Measurements from ENCODE around the gene PREX1. TPM values are rescaled to one million over a fixed set of nuclear protein-coding genes. Genes with fewer than 3 reads are reported as not detected.
A peak's percentile ranks its signal among the peaks of the same experiment; 100 is the strongest.

The PREX1 gene
- polyA plus RNA-seq, 4 donors = 14.1 to 16.7 (median 15.3) TPM

- DNase-seq (ENCODE audit: low read depth in 4 of 4, low spot score in 3 of 4) = no peak
Observed at GRCh38 chr20:48629960-48630315, 197.9 kb downstream of the PREX1 start.

DNA sequence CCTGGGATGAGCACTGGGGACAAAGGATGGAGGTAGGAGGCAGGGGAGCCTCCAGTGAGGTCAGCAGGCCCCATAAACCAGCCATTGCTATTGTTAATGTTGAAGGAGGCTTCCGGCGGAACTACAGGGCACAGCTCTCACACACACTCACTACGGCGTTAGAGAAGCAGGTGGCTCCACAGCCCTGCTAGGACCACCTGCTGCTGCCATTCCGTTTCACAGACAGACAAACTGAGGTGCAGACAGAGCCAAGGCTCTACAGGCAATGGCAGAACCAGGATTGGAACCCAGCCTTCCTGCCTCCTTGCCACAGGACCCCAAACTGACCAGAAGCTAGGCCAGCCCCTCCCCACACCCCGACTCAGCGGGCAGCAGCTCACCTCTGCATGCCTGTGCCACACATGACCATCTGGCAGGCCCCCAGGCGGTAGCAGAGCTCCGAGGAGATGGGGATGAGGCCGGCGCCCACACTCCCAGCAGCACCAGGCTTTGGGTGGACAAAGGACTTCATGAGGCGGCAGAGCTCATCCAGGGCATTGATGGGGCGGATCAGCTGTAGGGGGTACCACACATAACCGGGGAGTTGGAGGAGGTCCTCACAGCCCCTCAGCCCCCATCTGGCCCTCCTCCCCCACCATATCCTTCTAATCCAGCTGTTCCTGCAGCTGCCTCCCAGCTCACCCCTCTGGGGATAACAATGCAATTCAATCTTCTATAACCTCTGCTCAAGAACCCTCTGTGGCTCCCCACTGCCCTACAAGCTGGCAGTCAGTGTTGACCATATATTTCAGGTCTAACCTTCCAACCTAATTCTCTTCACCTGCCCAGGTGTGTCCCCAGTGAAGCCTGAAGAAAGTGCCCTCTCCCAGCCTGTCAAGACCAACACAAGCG lies 198.5 kb downstream of the PREX1 start:
- DNase-seq (ENCODE audit: low read depth in 4 of 4, low spot score in 3 of 4) = no peak

GRCh38 chr20:48627737-48628128 lies 200.1 kb downstream of the PREX1 start:
- DNase-seq (ENCODE audit: low read depth in 4 of 4, low spot score in 3 of 4) = no peak

GRCh38 chr20:48626938-48627736 lies 200.7 kb downstream of the PREX1 start:
- DNase-seq (ENCODE audit: low read depth in 4 of 4, low spot score in 3 of 4) = no peak

- DNase-seq (ENCODE audit: low read depth in 4 of 4, low spot score in 3 of 4) = no peak
Observed at GRCh38 chr20:48626226-48626937, 201.4 kb downstream of the PREX1 start.

- DNase-seq (ENCODE audit: low read depth in 4 of 4, low spot score in 3 of 4) = no peak
Observed at GRCh38 chr20:48625136-48625900, 202.5 kb downstream of the PREX1 start.

- no peak for DNase-seq (ENCODE audit: low read depth in 4 of 4, low spot score in 3 of 4)
Observed at GRCh38 chr20:48624315-48625020, 203.3 kb downstream of the PREX1 start.

DNA sequence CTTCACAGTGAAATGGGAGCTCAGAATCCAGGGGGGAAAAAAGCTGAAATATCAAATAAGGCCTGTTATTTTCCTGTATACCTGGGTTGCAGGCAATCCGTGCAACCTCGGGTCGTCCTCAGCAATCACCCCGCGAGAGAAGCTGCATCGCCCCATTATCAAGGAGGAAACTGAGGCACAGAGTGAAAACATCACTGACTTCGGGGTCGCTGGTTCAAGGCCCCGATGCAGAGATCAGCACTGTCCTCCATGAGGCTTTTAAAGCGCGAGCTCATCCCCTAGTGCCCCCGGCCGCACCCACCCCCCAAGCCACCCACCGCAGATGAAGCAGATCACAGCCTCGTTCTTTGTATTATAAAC lies 203.9 kb downstream of the PREX1 start:
- no peak for DNase-seq (ENCODE audit: low read depth in 4 of 4, low spot score in 3 of 4)

DNA sequence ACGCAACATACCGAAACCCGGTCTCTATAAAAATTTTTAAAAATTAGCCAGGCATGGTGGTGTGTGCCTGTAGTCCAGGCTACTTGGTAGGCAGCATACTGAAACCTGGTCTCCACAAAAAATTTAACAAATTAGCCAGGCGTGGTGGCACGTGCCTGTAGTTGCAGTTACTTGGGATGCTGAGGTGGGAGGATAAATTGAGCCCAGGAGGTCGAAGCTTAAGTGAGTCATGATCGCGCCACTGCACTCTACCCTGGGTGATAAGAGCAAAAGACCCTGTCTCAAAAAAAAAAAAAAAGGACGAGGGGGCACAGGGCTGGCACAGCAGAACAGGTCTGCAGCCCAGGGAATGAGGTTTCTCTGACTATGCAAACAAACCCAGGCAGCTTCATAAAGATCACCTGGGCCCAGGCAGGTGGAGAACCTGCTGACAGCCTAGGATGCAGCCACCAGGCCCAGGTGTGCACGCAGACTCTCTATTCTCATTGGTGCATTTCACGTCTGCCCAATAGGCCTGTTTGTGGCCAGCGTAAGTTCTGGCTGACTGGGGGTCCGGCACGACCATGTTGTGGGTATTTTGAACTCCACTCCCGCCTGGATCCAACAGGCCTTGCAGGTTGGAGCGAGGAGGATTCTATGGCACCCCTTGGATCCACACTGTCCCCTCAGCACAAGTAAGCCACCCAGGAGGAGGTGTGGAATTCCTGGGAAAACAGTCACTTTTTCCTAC lies 204.5 kb downstream of the PREX1 start:
- no peak for DNase-seq (ENCODE audit: low read depth in 4 of 4, low spot score in 3 of 4)

GRCh38 chr20:48622421-48622820 lies 205.4 kb downstream of the PREX1 start:
- no peak for DNase-seq (ENCODE audit: low read depth in 4 of 4, low spot score in 3 of 4)

GRCh38 chr20:48621376-48622078 lies 206.3 kb downstream of the PREX1 start:
- no peak for DNase-seq (ENCODE audit: low read depth in 4 of 4, low spot score in 3 of 4)

- DNase-seq (ENCODE audit: low read depth in 4 of 4, low spot score in 3 of 4) = peak; percentile 73 to 87 (median 77)
Observed at GRCh38 chr20:48620507-48621375, 207.1 kb downstream of the PREX1 start.

- DNase-seq (ENCODE audit: low read depth in 4 of 4, low spot score in 3 of 4) = no peak
Observed at GRCh38 chr20:48620154-48620506, 207.7 kb downstream of the PREX1 start.

DNA sequence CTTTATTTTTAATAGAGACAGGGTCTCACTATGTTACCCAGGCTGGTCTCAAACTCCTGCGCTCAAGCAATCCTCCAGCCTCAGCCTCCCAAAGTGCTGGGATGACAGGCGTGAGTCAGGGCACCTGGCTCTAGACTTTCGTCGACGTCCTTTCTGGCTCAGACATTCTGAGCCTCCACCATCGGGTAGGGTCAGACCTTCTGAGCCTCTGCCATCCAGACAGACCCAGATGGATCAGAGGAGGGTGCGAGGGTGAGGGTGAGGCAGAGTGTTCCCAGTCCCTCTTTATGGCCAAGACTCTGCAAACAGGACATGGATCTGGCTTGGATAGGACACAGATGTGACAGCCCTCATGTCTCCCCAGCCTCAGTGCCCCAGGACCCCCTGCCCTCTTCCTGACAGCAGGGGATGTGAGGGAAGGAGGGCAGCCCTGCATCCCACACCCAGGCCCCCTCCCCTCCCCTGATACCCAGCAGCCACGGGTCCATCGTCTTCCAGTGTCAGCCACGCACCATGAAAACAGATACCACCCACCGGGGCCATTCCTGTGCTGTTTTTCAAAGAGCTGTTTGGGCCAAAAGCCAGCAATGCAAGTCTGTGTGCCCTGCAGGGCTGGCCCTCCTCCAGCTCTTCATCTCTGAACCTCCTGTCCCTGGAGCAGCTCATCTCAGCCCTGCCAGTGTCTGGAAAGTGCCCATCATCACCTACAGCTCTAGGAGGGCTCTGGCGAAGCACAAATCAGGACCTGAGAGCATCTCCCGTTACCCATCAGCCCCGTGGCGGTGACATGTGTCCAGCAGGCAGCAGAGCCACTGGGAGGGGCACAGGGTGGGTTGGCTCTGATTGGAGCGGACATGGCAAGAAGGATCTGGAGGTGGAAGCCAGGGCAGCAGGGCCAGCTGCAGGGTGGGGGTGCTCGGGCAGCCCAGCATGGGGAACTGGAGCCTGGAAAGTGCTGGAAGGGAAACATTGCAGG lies 208.4 kb downstream of the PREX1 start:
- no peak for DNase-seq (ENCODE audit: low read depth in 4 of 4, low spot score in 3 of 4)

- DNase-seq (ENCODE audit: low read depth in 4 of 4, low spot score in 3 of 4) = no peak
Observed at GRCh38 chr20:48618631-48619030, 209.2 kb downstream of the PREX1 start.

DNA sequence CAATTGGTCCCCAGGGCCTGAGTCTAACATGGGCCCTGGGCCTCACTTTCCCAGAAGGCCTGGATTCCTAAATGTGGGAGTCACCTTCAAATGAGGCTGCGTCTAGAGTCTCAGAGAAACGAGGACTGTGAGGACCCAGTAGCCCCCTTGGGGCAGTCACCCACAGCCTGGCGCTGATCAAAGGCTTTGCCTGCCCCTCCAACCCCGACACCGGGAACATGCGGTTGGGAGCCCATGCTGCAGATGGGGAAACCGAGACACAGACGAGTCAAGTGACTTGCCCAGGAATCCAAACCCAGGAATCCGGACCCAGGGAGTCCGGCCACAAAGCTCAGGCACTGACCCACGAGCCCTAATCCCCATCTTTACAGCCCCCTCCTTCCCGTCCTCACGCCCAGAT lies 209.7 kb downstream of the PREX1 start:
- no peak for DNase-seq (ENCODE audit: low read depth in 4 of 4, low spot score in 3 of 4)

DNA sequence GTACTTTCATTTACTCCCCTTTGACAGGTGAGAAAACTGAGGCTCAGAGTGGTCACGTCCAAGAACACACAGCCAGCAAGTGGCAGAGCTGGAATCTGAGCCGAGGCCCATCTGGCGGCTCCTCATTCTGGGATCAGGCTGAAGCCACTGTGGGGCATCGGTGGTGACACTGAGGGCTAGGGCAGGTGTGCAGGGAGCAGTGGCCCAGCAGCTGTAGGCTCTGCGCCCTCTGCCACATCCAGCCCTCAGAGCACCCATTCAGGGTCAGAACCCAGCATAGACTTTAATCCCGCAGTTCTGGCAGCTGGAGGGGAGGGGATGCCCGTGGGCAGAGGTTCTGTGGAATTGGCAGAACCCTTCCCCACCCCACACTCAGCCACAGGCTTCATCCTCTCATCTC lies 210.3 kb downstream of the PREX1 start:
- DNase-seq (ENCODE audit: low read depth in 4 of 4, low spot score in 3 of 4) = no peak

Data from right renal pelvis (tissue), 4 donors.